H9 (cell line): ENCODE results near the gene LPP. TPM values are rescaled to one million over a fixed set of nuclear protein-coding genes. Genes with fewer than 3 reads are reported as not detected.
A peak's percentile ranks its signal among the peaks of the same experiment; 100 is the strongest.

Experiments
- DNase-seq: peaks from one replicate; pipeline ENCODE4 v3.0.0-alpha.2; 2017
- H2AFZ ChIP-seq: one replicate; pipeline ENCODE4 v1.6.1; 2013; ENCODE audit warnings: mild to moderate bottlenecking, low read length, control low read depth, moderate library complexity
- H2AK5ac ChIP-seq: 2 replicates; pipeline ENCODE4 v1.6.1; 2013; ENCODE audit warnings: low read length, control low read depth, mixed read lengths; ENCODE audit not compliant: insufficient read length
- H2BK120ac ChIP-seq: one replicate; pipeline ENCODE4 v1.6.1; 2013; ENCODE audit warnings: low read depth, mild to moderate bottlenecking, low read length, control low read depth, inconsistent platforms; ENCODE audit not compliant: poor library complexity, severe bottlenecking
- H2BK12ac ChIP-seq: 2 replicates; pipeline ENCODE4 v1.6.1; 2013; ENCODE audit warnings: low read length, control low read depth, mixed read lengths, low read depth; ENCODE audit not compliant: insufficient read length
- H2BK15ac ChIP-seq: 2 replicates; pipeline ENCODE4 v1.6.1; 2013; ENCODE audit warnings: low read depth, low read length, control low read depth
- H2BK20ac ChIP-seq: one replicate; pipeline ENCODE4 v1.6.1; 2013; ENCODE audit warnings: low read depth, mild to moderate bottlenecking, low read length, control low read depth, inconsistent platforms; ENCODE audit not compliant: poor library complexity, severe bottlenecking
- H2BK5ac ChIP-seq: 2 replicates; pipeline ENCODE4 v1.6.1; 2013; ENCODE audit warnings: low read length, control low read depth, mixed read lengths; ENCODE audit not compliant: insufficient read length
- H3K14ac ChIP-seq: 2 replicates; pipeline ENCODE4 v1.6.1; 2013; ENCODE audit warnings: low read length, control low read depth; ENCODE audit not compliant: insufficient read depth
- H3K18ac ChIP-seq: 2 replicates; pipeline ENCODE4 v1.6.1; 2013; ENCODE audit warnings: low read depth, mild to moderate bottlenecking, mixed read lengths, low read length, control low read depth; ENCODE audit not compliant: insufficient read length
- H3K23ac ChIP-seq: 2 replicates; pipeline ENCODE4 v1.6.1; 2013; ENCODE audit warnings: low read length, control low read depth, mixed read lengths, low read depth; ENCODE audit not compliant: insufficient read length
- H3K23me2 ChIP-seq: 2 replicates; pipeline ENCODE4 v1.6.1; 2013; ENCODE audit warnings: low read depth, mild to moderate bottlenecking, mixed read lengths, low read length, control low read depth; ENCODE audit not compliant: insufficient read length, poor library complexity, severe bottlenecking
- H3K27ac ChIP-seq: 2 replicates; pipeline ENCODE4 v1.5.1; 2013; ENCODE audit warnings: low read length, control low read depth, mixed read lengths, low read depth; ENCODE audit not compliant: insufficient read length
- H3K27me3 ChIP-seq: 2 replicates; pipeline ENCODE4 v1.6.1; 2013; ENCODE audit warnings: low read length, control low read depth, inconsistent platforms; ENCODE audit not compliant: insufficient read depth
- H3K4ac ChIP-seq: 2 replicates; pipeline ENCODE4 v1.6.1; 2013; ENCODE audit warnings: low read depth, mild to moderate bottlenecking, control low read depth, inconsistent platforms, low read length, moderate library complexity
- H3K4me1 ChIP-seq: 2 replicates; pipeline ENCODE4 v1.6.1; 2013; ENCODE audit warnings: low read length, control low read depth, inconsistent platforms; ENCODE audit not compliant: insufficient read depth
- H3K4me2 ChIP-seq: 2 replicates; pipeline ENCODE4 v1.6.1; 2013; ENCODE audit warnings: low read length, control low read depth, mixed read lengths; ENCODE audit not compliant: insufficient read length, insufficient read depth
- H3K56ac ChIP-seq: 2 replicates; pipeline ENCODE4 v1.6.1; 2013; ENCODE audit warnings: low read depth, mild to moderate bottlenecking, mixed read lengths, low read length, control low read depth; ENCODE audit not compliant: insufficient read length
- H3K79me1 ChIP-seq: 2 replicates; pipeline ENCODE4 v1.6.1; 2013; ENCODE audit warnings: low read depth, mild to moderate bottlenecking, moderate library complexity, low read length, control low read depth, inconsistent platforms; ENCODE audit not compliant: insufficient read depth, poor library complexity, severe bottlenecking
- H3K79me2 ChIP-seq: 2 replicates; pipeline ENCODE4 v1.6.1; 2013; ENCODE audit warnings: low read length, control low read depth, inconsistent platforms; ENCODE audit not compliant: insufficient read depth
- H3K9ac ChIP-seq: 2 replicates; pipeline ENCODE4 v1.6.1; 2013; ENCODE audit warnings: low read length, control low read depth, mixed read lengths; ENCODE audit not compliant: insufficient read length; ENCODE audit errors: extremely low read depth
- H3K9me3 ChIP-seq: one replicate; pipeline ENCODE4 v1.6.1; 2013; ENCODE audit warnings: low read depth, low read length, inconsistent platforms; ENCODE audit not compliant: control insufficient read depth
- H3T11ph ChIP-seq: one replicate; pipeline ENCODE4 v1.6.1; 2013; ENCODE audit warnings: mild to moderate bottlenecking, low read length, control low read depth, inconsistent platforms
- H4K20me1 ChIP-seq: one replicate; pipeline ENCODE4 v1.6.1; 2013; ENCODE audit not compliant: control insufficient read depth, insufficient read length, insufficient read depth
- H4K5ac ChIP-seq: 2 replicates; pipeline ENCODE4 v1.6.1; 2013; ENCODE audit warnings: low read depth, mild to moderate bottlenecking, mixed read lengths, low read length, control low read depth; ENCODE audit not compliant: insufficient read length
- H4K8ac ChIP-seq: replicated peaks from 2 replicates; pipeline ENCODE4 v1.6.1; 2013; ENCODE audit warnings: low read length, control low read depth, mixed read lengths, low read depth; ENCODE audit not compliant: insufficient read length
- H4K91ac ChIP-seq: 2 replicates; pipeline ENCODE4 v1.6.1; 2013; ENCODE audit warnings: low read depth, mild to moderate bottlenecking, moderate library complexity, mixed read lengths, low read length, control low read depth; ENCODE audit not compliant: insufficient read length
- H3K27ac Mint-ChIP-seq, 3 experiments: 2 replicates in 2 of 3; 3 replicates in 1 of 3; pipeline ENCODE4 v1.8.0; 2020 to 2021; ENCODE audit warnings: mixed read lengths in 3 of 3, mild to moderate bottlenecking in 1 of 3, moderate library complexity in 1 of 3
- H3K27me3 Mint-ChIP-seq: 2 replicates; pipeline ENCODE4 v1.8.0; 2021; ENCODE audit warnings: low read depth, mild to moderate bottlenecking, moderate library complexity, mixed read lengths
- H3K36me3 Mint-ChIP-seq, 3 experiments: 2 replicates in 2 of 3; 3 replicates in 1 of 3; pipeline ENCODE4 v1.8.0; 2020 to 2021; ENCODE audit warnings: low read depth in 3 of 3, mixed read lengths in 3 of 3; ENCODE audit not compliant: insufficient read depth in 1 of 3
- H3K4me1 Mint-ChIP-seq, 2 experiments: 2 replicates each; pipeline ENCODE4 v1.8.0; 2020; ENCODE audit warnings: mixed read lengths in 2 of 2
- H3K4me3 Mint-ChIP-seq, 2 experiments: 2 replicates in 1 of 2; 3 replicates in 1 of 2; pipeline ENCODE4 v1.8.0; 2020 to 2021; ENCODE audit warnings: mild to moderate bottlenecking in 2 of 2, mixed read lengths in 2 of 2, moderate library complexity in 1 of 2
- H3K9me3 Mint-ChIP-seq, 2 experiments: 2 replicates in 1 of 2; 3 replicates in 1 of 2; pipeline ENCODE4 v1.8.0; 2020; ENCODE audit warnings: mild to moderate bottlenecking in 2 of 2, mixed read lengths in 2 of 2, moderate library complexity in 1 of 2
- CTCF ChIP-seq: fragments of 200-600 bp; sonication (generic); conservative IDR thresholded peaks from 3 replicates; pipeline ENCODE4 v1.8.0; 2021; ENCODE audit warnings: antibody characterized with exemption, mild to moderate bottlenecking
- WGBS: extraction: QIAGEN DNeasy Blood & Tissue Kit; methylation state at CpG from one replicate; pipeline ENCODE4 v1.1.7; 2013; ENCODE audit warnings: missing lambda C conversion rate, low lambda C conversion rate, mixed read lengths; ENCODE audit not compliant: insufficient read length; ENCODE audit errors: extremely low coverage; 5-methylcytosine and 5-hydroxymethylcytosine counted together
- total RNA-seq: library from RNA; stranded (reverse); gene quantifications from 2 replicates; pipeline ENCODE4 v1.2.1, GENCODE V29; 2021

LPP gene
- total RNA-seq, 1 experiment from 2014 or later, result 64.6 TPM

- no peak overlapping the region for H4K8ac ChIP-seq
- H2BK20ac ChIP-seq, result no peak overlapping the region
- H2AK5ac ChIP-seq, result no peak overlapping the region
- DNase-seq, result no peak
- no peaks in the 10 kb centered on the region; the same call in 1 of the 2 replicates for H3K79me2 ChIP-seq
- H2BK12ac ChIP-seq, result no peak overlapping the region
- no peaks in the 10 kb centered on the region for H3K79me1 ChIP-seq
- H4K5ac ChIP-seq, result no peak overlapping the region
- H3K4me3 Mint-ChIP-seq, result no peak overlapping the region; a peak in 1 of 5 replicates
- no peaks in the 10 kb centered on the region for H4K20me1 ChIP-seq
- H3K27me3 Mint-ChIP-seq, result no peaks in the 10 kb centered on the region
- H2BK120ac ChIP-seq, result no peak overlapping the region
- peaks cover 55 to 60% of the 10 kb centered on the region in 2 experiments for H3K4me1 Mint-ChIP-seq
- no peaks in the 10 kb centered on the region for H3K9me3 Mint-ChIP-seq
- H4K91ac ChIP-seq, result no peak overlapping the region
- H2AFZ ChIP-seq, result no peak overlapping the region
- no peak overlapping the region for H3K27ac ChIP-seq
- H3K23me2 ChIP-seq, result no peaks in the 10 kb centered on the region
- H3K18ac ChIP-seq, result no peak overlapping the region
- H3K4me2 ChIP-seq, result no peak overlapping the region
- no peak overlapping the region for H3K56ac ChIP-seq
- peak overlapping the region; percentile 20 to 96 (median 46); a peak in 5 of 7 replicates for H3K27ac Mint-ChIP-seq
- no peak overlapping the region for H2BK5ac ChIP-seq
- H3K4ac ChIP-seq, result no peak overlapping the region; the same call in 1 of the 2 replicates
- H3K23ac ChIP-seq, result no peak overlapping the region
- H3K4me1 ChIP-seq, result peaks cover 11% of the 10 kb centered on the region; the same call in 1 of the 2 replicates
- WGBS, result no CpG with 5 or more reads among the region's 2 CpGs
- 0 out of 3 replicates have a peak, but pooled peaks have one; percentile 23 for TF ChIP-seq CTCF
- no peaks in the 10 kb centered on the region for H3K36me3 Mint-ChIP-seq
- no peak overlapping the region for H3K14ac ChIP-seq
- H3K27me3 ChIP-seq, result no peaks in the 10 kb centered on the region
- no peak overlapping the region for H2BK15ac ChIP-seq
- H3K9me3 ChIP-seq, result no peaks in the 10 kb centered on the region
- H3K9ac ChIP-seq, result no peak overlapping the region
- H3T11ph ChIP-seq, result no peak overlapping the region
These were observed 149.4 kb downstream of the LPP start for GRCh38 chr3:188303286-188303799.
